GM18507 (cell line): ENCODE results near the gene A2ML1.
"Not testable (repeated sequence)": the region's sequence is repeated elsewhere in the genome, so short reads cannot be mapped to it uniquely, and the experiment has no call there.

Source experiments
- DNase-seq: peaks from one replicate; pipeline ENCODE4 v3.0.0; 2011; ENCODE audit warnings: low read depth; ENCODE audit not compliant: insufficient read length; ENCODE audit errors: extremely low spot score
- FAIRE-seq: peaks from 2 replicates; lab custom pipeline; 2011; peaks lifted over from hg19 to GRCh38; lab: Jason Lieb, UNC

The A2ML1 gene

GRCh38 chr12:8894986-8895385 lies 72.6 kb downstream of the A2ML1 start:
- DNase-seq, result no peak
- no peak for FAIRE-seq

- no peak for FAIRE-seq
- DNase-seq, result no peak
Observed at GRCh38 chr12:8897081-8897480, 74.7 kb downstream of the A2ML1 start.

GRCh38 chr12:8899830-8900229 lies 77.4 kb downstream of the A2ML1 start:
- DNase-seq (no peak), FAIRE-seq (no peak)

- FAIRE-seq, result not testable (repeated sequence)
Observed at GRCh38 chr12:8902703-8903102, 80.3 kb downstream of the A2ML1 start.

GRCh38 chr12:8903646-8904045 lies 81.2 kb downstream of the A2ML1 start:
- no peak for FAIRE-seq
- DNase-seq, result no peak

More at GRCh38 chr12:8902703-8903102, 80.3 kb downstream of the A2ML1 start:
- DNase-seq, result not testable (repeated sequence)

GRCh38 chr12:8904665-8905064 lies 82.2 kb downstream of the A2ML1 start:
- DNase-seq (no peak), FAIRE-seq (no peak)

DNA sequence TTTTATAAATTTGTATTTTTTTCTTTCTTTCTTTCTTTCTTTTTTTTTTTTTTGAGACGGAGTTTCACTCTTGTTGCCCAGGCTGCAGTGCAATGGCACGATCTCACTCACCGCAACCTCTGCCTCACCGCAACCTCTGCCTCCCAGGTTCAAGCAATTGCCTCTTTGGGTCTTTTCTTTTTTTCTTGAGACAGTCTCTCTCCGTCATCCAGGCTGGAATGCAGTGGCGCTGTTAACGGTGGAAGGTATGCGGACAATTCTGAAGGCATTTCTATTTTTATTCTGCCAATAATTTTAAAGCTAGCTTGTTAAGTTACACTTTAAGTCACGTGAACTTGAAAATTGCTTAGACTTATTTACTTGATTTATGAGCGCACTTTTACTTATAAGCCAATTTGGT lies 83.1 kb downstream of the A2ML1 start:
- no peak for FAIRE-seq
- DNase-seq, result no peak

- no peak for FAIRE-seq
- DNase-seq, result no peak
Observed at GRCh38 chr12:8906266-8907180, 84.1 kb downstream of the A2ML1 start.

DNA sequence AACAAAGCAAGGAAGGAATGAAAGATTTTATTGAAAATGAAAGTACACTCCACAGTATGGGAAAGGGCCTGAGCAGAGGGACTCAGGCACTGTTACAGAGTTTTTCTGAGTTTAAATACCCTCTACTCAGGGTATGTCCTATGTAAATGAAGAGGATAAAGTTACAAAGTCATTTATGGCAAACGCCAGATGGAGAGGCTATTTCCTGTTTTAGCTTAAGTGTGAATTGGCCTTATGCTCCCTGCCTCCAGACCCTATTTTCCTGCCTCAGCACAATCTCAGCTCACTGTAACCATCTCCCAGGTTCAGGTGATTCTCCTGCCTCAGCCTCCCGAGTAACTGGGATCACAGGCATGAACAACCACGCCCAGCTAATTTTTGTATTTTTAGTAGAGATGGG lies 85.1 kb downstream of the A2ML1 start:
- DNase-seq (no peak), FAIRE-seq (no peak)

DNA sequence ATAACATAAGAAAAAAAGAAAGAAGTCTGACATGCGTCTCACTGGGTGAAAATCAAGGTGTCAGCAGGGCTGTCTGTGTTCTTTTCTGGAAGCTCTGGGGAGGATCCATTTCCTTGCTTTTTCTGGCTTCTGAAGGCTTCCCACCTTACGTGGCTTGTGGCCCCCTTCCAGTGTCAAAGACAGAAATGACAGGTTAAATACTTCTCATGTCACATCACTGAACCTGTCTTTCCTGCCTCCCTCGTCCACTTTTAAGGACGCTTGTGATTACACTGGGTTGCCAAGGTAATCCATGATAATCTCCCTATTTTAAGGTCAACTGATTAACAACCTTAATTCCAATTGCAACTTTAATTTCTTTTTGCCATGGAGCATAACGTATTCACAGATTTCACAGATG lies 87.3 kb downstream of the A2ML1 start:
- FAIRE-seq (no peak), DNase-seq (no peak)

DNA sequence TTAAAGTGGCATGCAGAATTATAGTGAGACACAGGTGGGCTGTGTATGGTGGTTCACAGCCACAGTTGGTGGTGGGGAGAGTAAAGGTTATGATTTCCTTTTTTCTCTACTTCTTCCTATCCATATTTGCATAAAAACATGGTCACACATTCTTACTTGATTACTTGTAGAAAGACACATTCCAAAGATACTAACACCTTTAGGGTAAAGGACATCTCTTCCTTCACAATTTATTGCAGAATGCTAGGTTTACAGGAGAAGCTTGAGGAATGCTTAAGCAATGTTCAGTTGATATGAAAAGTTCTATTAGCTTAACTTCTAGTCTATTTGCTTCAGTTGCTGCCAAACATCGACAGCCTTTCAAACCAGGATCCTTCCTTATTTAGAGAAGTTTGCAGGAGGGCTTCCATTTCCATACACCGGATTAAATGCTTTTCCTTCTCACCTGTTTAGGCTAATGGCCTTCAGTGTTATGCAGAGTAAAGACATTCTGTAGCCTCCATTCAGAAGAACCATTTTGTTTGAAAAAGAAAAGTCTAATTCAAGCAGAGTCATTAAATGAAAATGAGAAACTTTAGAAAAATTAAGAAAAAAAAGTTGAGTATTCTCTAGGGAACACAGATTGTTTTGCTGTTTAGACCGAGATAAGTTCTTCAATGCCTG lies 89.3 kb downstream of the A2ML1 start:
- DNase-seq (no peak), FAIRE-seq (no peak)

DNA sequence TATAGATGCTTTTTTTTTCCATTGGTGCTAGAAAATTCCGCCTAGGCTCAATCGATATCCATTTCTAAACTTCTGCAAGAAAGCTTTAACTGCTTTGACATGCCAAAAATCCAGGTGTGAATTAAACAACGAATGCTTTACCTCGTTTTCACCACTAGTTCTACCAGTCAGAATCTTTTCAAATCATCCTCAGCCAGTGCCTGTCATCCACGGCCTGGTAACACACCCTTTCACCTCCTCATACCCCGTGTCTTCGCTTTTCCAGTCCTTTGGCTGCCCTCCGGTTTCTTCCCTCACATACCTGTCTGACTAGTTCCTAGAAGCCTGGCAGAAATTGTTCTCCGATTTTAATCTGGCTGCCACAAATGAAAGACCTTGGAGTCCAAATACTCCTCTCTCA lies 90.5 kb downstream of the A2ML1 start:
- FAIRE-seq (peak; percentile 21), DNase-seq (no peak)

- DNase-seq, result no peak
- FAIRE-seq, result no peak
Observed at GRCh38 chr12:8913702-8914032, 91.2 kb downstream of the A2ML1 start.

GRCh38 chr12:8914033-8914715 lies 91.8 kb downstream of the A2ML1 start, which contains the start of gene PHC1:
TSS of gene PHC1 (plus strand) at chr12:8914509. CDS start at chr12:8917678, 3,169 bp downstream.
- FAIRE-seq (peak; percentile 67), DNase-seq (peak; percentile 65)

GRCh38 chr12:8914716-8915526 lies 92.5 kb downstream of the A2ML1 start:
- DNase-seq (peak; percentile 38), FAIRE-seq (peak; percentile 72)

DNA sequence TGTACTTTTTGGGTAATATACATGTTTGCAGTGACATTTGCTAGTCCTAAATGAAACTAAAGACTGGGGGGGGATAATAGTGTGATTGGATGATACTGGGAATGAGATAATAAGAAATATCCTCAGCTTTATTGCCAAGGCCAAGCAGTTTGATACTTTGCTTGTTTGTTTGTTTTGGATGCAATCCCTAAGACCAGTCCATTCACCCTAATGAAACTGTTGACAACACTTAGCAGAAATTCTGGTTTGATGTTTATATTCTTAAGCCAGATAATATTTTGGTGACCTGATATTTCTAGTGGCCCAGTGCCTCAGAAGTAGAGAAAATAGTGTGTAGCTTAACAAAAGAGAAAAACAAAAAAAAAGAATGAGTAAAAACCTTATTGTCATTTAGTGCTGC lies 93.7 kb downstream of the A2ML1 start:
- DNase-seq (no peak), FAIRE-seq (no peak)

GRCh38 chr12:8917031-8917430 lies 94.6 kb downstream of the A2ML1 start:
- no peak for FAIRE-seq
- no peak for DNase-seq

DNA sequence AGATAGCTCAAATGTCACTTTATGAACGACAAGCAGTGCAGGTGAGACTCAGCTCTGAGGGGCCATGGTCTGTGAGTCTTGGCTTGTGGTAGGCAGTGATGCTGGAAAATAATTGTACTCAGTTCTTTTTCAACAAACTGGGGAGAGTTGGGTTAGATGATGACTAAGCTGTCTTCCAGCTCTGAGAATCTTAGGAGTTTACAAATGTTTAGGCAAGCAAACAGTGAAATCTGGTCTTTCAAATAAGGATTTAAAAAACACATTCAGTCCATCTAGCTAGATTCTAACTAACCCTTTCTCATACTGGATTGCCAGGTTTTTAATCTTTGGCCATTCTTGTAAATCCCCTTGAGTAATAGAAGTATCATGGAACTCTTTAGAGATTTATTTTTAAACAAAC lies 95.3 kb downstream of the A2ML1 start:
- DNase-seq (no peak), FAIRE-seq (no peak)

DNA sequence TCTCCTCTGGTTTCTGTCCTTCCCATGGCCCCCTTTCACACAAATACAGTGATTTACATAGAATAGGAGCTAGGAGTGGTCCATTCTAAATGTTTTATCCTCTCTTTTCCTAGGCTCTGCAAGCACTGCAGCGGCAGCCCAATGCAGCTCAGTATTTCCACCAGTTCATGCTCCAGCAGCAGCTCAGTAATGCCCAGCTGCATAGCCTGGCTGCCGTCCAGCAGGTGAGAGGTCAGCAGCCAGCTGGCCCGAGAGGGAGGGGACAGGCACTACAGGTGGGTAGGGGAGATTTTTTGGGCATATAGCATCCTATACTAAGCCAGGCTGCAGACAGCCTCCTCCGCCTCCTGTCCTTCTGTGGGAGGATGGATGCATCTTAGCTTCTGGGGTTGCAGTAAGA lies 97.2 kb downstream of the A2ML1 start:
- FAIRE-seq, DNase-seq: not testable (repeated sequence)

GRCh38 chr12:8922544-8922943 lies 100.1 kb downstream of the A2ML1 start:
- DNase-seq, result no peak
- no peak for FAIRE-seq
